NCI-H146 treated with DMSO at 0.1 percent for 48 hours (cell line): ENCODE measurements around the gene TGFB1.
"Not testable (repeated sequence)": the region's sequence is repeated elsewhere in the genome, so short reads cannot be mapped to it uniquely, and the experiment has no call there.

Experiments
- DNase-seq: peaks from one replicate; lab custom pipeline; 2025; ENCODE audit not compliant: unreplicated experiment; lab: John Stamatoyannopoulos, UW

TGFB1 gene

GRCh38 chr19:41353466-41354342, at the start of gene TGFB1:
TGFB1 (minus strand) TSS chr19:41353922; CDS start chr19:41353044, 878 bp downstream.
- DNase-seq: no peak

GRCh38 chr19:41402010-41402409, 48.3 kb upstream of the TGFB1 start:
- DNase-seq: no peak

GRCh38 chr19:41401483-41401882, 47.8 kb upstream of the TGFB1 start:
- DNase-seq: no peak

- no peak for DNase-seq
Observed at GRCh38 chr19:41399525-41399924, 45.8 kb upstream of the TGFB1 start.

GRCh38 chr19:41399091-41399490, 45.4 kb upstream of the TGFB1 start:
- DNase-seq: no peak

- DNase-seq: no peak
Observed at GRCh38 chr19:41398598-41398997, 44.9 kb upstream of the TGFB1 start.

- DNase-seq: no peak
Observed at GRCh38 chr19:41398050-41398418, 44.3 kb upstream of the TGFB1 start.

GRCh38 chr19:41397086-41398049, 43.6 kb upstream of the TGFB1 start, which contains the start of the genes BCKDHA and EXOSC5:
BCKDHA (plus strand) TSS chr19:41397818; CDS start chr19:41397828, 10 bp downstream.
EXOSC5 (minus strand) TSS chr19:41397359; CDS start chr19:41397328, 31 bp downstream.
- peak; percentile 100 for DNase-seq

- DNase-seq: no peak
Observed at GRCh38 chr19:41395355-41395754, 41.6 kb upstream of the TGFB1 start.

GRCh38 chr19:41392775-41393174, 39.1 kb upstream of the TGFB1 start:
- no peak for DNase-seq

- DNase-seq: no peak
Observed at GRCh38 chr19:41391618-41392017, 37.9 kb upstream of the TGFB1 start.

- DNase-seq: no peak
Observed at GRCh38 chr19:41386442-41386841, 32.7 kb upstream of the TGFB1 start.

GRCh38 chr19:41384351-41384750, 30.6 kb upstream of the TGFB1 start:
- DNase-seq: no peak

- DNase-seq: not testable (repeated sequence)
Observed at GRCh38 chr19:41381536-41381935, 27.8 kb upstream of the TGFB1 start.

GRCh38 chr19:41377977-41378709, 24.4 kb upstream of the TGFB1 start:
- DNase-seq: no peak

GRCh38 chr19:41376998-41377365, 23.3 kb upstream of the TGFB1 start:
- no peak for DNase-seq

- no peak for DNase-seq
Observed at GRCh38 chr19:41376241-41376997, 22.7 kb upstream of the TGFB1 start, which contains the start of gene TMEM91. TMEM91 (plus strand) TSS chr19:41376533; CDS start chr19:41378310, 1,777 bp downstream.

GRCh38 chr19:41373993-41374392, 20.3 kb upstream of the TGFB1 start:
- peak; percentile 36 for DNase-seq

- DNase-seq: no peak
Observed at GRCh38 chr19:41372501-41372900, 18.8 kb upstream of the TGFB1 start.

- no peak for DNase-seq
Observed at GRCh38 chr19:41371541-41371940, 17.8 kb upstream of the TGFB1 start.
